Neural progenitor cell (in vitro differentiated cells): ENCODE measurements around the gene DCUN1D4.

ENCODE experiments used
- EZH2phosphoT487 ChIP-seq: fragments of 200-600 bp; sonication (generic); IDR thresholded peaks from 2 replicates; pipeline ENCODE4 v1.6.1; 2017; ENCODE audit warnings: antibody characterized with exemption
- TF ChIP-seq, protein P1 (sequence below): fragments of 200-600 bp; sonication (generic); IDR thresholded peaks from 2 replicates; pipeline ENCODE4 v1.5.1; 2017; ENCODE audit warnings: antibody characterized with exemption, mild to moderate bottlenecking

DNA sequence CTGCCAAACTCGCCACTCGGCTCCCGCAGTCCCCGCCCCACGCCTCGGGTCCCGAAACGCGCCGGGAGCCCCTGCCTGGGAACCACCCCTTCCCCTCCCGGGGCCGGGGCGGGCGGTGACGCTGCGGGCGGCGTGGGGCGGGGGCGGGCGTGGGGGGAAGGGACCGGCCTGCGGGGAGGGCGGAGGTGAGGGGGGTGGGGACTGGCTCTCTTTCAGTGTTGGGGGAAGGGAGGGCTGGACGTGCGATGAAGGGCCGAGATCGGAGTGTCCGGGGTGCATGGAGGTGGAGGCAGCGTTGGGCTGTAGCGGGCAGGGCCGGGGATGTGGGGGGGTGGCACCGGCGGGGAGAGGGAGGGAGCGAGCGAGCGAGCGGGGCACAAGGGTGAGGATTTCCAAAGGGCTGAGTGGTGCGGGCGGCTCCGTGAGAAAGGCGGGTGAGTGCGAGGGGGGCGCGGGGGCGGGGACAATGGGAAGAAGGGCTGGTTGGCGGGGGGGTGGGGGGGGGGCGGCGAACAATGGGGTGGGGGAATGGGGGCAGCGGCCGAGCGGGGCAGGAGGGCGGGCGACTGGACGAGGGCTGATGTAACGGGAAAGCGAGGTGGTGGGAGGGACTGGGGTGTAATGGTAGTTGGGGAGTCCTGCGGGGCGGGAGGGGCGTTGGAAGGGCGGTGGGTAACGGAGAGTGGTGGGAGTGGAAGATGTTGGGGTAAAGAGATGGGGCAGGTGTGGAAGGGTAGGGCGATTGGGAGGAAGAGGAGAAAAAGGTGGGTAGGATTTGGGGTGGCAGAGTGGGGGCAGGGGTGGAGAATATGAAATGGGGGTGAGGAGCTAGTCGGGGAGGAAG is 578 bp downstream of the DCUN1D4 start:
- TF ChIP-seq, protein P1, sequence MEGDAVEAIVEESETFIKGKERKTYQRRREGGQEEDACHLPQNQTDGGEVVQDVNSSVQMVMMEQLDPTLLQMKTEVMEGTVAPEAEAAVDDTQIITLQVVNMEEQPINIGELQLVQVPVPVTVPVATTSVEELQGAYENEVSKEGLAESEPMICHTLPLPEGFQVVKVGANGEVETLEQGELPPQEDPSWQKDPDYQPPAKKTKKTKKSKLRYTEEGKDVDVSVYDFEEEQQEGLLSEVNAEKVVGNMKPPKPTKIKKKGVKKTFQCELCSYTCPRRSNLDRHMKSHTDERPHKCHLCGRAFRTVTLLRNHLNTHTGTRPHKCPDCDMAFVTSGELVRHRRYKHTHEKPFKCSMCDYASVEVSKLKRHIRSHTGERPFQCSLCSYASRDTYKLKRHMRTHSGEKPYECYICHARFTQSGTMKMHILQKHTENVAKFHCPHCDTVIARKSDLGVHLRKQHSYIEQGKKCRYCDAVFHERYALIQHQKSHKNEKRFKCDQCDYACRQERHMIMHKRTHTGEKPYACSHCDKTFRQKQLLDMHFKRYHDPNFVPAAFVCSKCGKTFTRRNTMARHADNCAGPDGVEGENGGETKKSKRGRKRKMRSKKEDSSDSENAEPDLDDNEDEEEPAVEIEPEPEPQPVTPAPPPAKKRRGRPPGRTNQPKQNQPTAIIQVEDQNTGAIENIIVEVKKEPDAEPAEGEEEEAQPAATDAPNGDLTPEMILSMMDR = no peak
- no peak for TF ChIP-seq EZH2phosphoT487
